Suppressor macrophage (primary cell): ENCODE measurements around the gene PLA2G6.
A peak's percentile ranks its signal among the peaks of the same experiment; 100 is the strongest.
"Not testable (repeated sequence)": the region's sequence is repeated elsewhere in the genome, so short reads cannot be mapped to it uniquely, and the experiment has no call there.

Source experiments
- DNase-seq, 4 experiments: peaks; one replicate each; pipeline ENCODE4 v3.0.0-alpha.2; 2020 to 2022

Gene PLA2G6

DNA sequence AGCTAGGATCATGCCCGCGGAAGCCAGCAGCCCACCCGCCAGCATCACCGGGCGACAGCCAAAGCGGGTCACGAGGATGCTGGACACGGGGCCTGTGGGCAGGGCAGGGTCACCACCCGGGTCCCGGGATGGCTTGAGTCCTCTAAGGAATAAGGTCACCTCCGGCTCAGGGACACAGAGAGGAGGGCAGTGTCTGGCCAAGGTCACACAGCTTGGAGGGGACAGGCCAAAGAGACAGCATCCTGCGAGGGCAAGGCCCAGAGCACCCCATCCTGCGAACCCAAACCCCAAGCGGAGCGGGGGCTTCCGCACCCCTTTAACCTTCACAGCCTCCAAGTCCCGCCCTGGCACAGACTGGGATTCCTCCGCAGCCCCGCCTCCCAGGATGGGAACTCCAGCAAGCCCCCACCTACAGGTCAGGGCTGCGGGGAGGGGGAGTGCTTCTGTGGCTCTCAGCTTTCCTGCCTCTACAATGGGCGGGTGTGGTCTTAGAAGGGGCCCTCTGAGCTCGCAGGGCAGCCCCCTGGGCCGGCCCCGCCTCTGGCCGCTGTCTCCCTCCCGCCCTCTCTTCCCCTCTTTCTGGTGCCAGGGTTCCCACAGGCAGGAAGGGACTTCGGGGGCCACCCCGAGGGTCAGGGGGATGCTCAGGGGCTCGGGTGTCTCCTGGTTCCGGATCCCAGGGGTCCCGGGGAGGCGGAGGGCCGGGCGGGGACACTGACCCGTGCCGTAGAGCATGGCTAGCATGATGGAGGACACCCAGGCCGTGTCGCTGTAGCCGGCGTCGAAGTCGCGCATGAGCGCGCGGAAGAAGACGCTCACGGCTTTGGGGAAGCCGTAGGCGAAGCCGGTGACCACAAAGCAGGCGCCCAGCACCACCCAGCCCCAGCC lies 99.4 kb downstream of the PLA2G6 start:
- peak; percentile 21 to 63 (median 49) for DNase-seq

GRCh38 chr22:38081636-38081940 lies 100.0 kb downstream of the PLA2G6 start:
- no peak for DNase-seq

DNA sequence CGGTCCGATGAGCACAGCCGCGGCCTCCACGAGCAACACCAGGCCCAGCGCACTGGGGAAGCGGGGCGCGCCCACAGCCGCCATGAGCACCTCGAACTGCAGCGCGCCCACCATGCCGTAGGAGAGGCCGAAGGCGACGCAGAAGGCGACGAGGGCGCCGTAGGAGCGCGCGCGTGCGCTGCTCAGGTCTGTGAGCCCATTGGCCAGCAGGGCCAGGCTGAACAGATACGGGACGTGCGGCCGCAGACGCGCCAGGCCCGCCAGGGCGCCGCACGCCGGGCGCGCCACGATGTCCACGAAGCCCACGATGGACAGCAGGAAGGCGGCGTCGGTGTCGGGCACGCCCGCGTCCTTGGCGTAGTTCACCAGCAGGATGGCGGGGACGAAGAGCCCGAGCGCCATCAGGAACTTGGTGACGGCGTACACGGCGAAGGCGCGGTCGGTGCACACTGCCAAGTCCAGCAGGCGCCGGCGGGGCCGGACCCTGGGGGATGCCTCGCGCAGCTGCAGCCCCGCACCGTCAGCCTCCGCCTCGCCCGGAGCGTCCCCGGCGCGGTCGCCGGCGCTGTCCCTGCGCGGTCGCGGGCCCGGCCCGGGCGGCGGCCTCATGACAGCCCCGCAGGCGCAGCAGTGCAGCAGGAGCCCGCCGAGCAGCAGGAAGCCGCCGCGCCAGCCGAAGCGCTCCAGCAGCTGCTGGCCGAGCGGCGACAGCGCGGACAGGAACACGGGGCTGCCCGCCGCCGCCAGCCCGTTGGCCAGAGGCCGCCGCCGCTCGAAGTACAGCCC lies 100.6 kb downstream of the PLA2G6 start:
- DNase-seq = peak in 3 of 4 experiments; percentile 46 to 68 (median 55)

DNA sequence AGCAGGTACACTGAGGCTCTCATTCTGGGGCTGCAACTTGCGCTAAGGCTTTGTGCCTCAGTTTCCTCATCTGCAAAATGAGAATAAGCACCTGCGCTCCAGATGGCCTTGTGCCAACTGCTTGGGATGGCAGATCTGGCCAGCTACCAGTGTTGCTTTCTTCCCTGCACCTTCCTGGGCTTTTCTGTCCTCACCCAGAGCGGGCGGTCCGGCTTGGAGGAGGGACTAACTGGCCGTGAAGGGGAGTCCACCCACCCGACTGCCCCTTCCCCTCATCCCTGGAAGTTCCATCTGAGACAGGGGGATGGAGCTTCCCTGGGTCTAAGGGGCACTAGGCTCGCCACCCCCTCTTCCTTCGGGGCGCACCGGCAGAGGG lies 101.2 kb downstream of the PLA2G6 start:
- DNase-seq = no peak

GRCh38 chr22:38079804-38080203 lies 101.8 kb downstream of the PLA2G6 start:
- DNase-seq = no peak

- not testable (repeated sequence) for DNase-seq
Measured at GRCh38 chr22:38079208-38079607, 102.4 kb downstream of the PLA2G6 start.

GRCh38 chr22:38078046-38078840 lies 103.4 kb downstream of the PLA2G6 start:
- no peak for DNase-seq

GRCh38 chr22:38077595-38077994 lies 104.0 kb downstream of the PLA2G6 start:
- DNase-seq = no peak

DNA sequence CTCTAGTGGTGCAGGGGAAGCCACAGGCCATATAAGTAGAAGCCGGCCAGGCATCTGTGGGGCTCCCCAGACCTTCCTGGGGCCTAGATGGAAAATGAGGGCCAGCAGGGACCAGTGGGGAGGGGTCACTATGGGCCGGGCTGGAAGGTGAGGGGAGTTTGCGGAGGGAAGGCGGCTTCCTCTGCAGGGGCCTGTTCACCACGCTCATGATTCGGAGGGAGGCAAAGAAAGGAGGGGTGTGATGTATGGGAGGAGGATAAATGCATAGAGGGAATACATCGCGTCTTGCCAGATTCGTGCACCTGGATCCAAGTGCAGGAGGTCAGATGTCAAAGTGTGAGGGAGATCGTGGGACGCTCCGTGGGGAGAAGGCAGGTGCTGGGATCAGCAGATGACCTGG lies 104.5 kb downstream of the PLA2G6 start:
- DNase-seq = no peak

GRCh38 chr22:38075961-38076360 lies 105.7 kb downstream of the PLA2G6 start:
- DNase-seq = no peak

DNA sequence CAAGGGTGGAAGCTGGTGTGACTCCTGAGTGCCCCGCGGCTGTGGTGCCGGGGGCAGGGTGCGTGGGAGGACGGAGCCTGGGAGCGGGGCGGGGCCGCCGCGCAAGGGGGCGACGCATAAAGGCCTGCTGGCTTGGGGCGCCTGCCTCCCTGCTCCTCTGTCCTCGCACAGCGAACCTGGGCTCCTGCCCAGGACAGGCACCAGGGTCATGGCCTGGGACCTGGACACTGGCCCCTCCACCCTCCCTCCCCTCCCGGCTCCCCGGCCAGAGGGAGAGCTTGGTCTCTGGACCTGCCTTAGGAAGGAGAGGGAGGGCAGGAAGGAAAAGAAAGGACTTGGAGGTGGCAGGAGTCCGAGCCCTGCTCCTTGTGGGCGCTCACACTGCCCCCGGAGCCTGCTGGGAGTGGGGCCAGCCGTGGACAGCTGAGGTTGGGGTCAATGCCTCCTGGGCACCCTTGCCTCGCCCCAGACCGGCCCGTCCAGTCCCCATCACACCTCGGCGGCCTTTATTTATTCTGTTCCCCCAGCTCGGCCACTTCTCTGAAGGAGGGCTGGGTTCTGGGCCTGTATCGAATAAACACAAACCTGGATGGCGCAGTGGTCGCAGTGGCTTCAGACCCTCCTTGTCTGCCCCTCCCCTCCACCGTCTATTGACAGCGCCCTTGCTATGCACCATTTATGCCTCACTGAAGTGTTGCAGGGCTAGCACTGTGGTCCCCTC lies 106.4 kb downstream of the PLA2G6 start:
- no peak for DNase-seq

DNA sequence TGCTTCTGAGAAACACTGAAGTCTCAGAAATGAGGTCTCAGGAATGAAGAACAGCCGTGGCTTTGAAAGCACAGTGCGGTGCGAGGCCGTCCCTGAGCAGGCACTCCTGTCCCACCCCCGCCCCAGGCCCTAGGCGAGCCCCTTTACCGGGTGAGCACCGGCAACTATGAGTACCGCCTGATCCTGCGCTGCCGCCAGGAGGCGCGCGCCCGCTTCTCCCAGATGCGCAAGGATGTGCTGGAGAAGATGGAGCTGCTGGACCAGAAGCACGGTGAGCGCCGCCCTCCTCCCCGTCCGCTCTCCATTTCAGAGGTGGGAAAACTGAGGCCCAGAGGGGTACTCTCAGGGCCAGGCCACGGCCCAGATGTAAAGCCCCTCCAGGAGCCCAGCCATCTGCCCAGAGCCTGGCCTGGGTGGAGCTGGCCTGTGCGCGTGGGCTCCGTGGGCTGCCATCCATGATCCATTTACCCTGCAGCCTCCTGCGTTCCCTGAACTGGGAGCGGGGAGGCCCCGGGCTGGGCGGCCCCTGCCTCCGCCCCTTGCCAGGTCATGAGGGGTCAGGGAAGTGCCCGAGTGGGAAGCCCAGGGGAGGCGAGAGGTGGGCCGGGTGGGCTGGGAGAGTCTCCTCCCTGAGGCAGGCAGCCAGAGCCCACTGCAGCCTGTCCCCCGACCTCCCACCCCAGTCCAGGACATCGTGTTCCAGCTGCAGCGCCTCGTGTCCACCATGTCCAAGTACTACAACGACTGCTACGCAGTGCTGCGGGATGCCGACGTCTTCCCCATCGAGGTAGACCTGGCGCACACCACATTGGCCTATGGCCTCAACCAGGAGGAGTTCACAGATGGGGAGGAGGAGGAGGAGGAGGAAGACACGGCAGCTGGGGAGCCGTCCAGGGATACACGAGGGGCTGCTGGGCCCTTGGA lies 107.2 kb downstream of the PLA2G6 start:
- no peak for DNase-seq

DNA sequence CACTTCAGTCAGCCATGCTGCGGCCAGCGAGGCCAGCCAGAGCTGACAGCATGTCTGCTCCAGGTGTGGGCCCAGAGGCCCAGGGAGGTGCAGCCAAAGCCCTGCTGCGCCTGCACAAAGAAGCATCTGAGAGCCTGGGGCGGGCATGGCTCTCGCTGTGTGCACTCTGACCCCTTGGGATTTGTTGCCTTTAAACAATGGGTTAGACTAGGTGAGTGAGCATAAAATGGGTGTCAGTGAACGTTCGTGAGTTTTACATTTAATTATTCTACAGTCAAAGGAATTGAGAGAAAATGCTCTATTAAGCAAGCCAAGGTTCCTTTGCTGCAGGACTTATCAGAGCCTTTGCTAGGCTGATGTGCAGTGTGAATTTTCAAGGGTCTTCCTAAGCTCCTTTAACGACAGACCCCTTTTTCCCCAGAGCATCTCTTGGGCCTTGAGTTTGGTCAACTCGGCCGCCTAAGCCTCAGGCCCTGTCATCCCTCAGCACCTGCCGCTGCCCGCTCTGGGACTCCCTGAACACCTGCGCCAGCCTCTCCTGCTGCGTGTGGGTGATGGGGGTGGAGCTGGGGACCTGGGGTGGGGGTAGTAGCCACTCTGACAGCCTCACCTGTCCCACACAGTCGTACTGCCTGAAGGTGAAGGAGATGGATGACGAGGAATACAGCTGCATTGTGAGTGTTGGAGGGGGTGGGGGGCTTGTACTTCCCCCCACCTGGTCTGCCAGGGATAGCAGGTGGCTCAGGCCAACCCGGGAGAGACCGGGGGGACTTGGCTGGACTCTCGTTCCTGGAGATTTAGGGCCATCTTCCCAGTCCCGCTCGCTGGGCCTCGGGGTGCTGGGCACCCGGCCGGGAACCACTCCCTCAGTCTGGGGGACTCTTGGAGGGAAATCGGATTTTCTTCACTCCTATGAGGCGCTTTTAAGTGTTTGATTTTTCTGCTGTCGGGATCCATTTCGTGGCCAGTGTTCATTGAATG lies 108.2 kb downstream of the PLA2G6 start:
- DNase-seq = no peak

- DNase-seq = no peak
Measured at GRCh38 chr22:38072322-38073149, 109.1 kb downstream of the PLA2G6 start.

- DNase-seq = no peak
Measured at GRCh38 chr22:38071421-38072321, 110.0 kb downstream of the PLA2G6 start.

- DNase-seq = no peak
Measured at GRCh38 chr22:38070250-38070921, 111.2 kb downstream of the PLA2G6 start.
